HG03108 (cell line): ENCODE measurements around the gene OTOG.

ENCODE experiments used
- ATAC-seq: cut with Tn5 transposase; IDR thresholded peaks from one replicate; pipeline ENCODE4 v1.9.1; 2021; ENCODE audit warnings: moderate library complexity; ENCODE audit not compliant: unreplicated experiment

OTOG gene

GRCh38 chr11:17560281-17561110, 13.4 kb downstream of the OTOG start:
- ATAC-seq = no peak

GRCh38 chr11:17561111-17561415, 14.0 kb downstream of the OTOG start:
- ATAC-seq = no peak

- ATAC-seq = no peak
Measured at GRCh38 chr11:17561526-17561925, 14.5 kb downstream of the OTOG start.

- ATAC-seq = no peak
Measured at GRCh38 chr11:17563231-17563646, 16.2 kb downstream of the OTOG start.

- no peak for ATAC-seq
Measured at GRCh38 chr11:17563961-17564686, 17.1 kb downstream of the OTOG start.

GRCh38 chr11:17564687-17565042, 17.6 kb downstream of the OTOG start:
- ATAC-seq = no peak

- no peak for ATAC-seq
Measured at GRCh38 chr11:17568944-17569343, 21.9 kb downstream of the OTOG start.

GRCh38 chr11:17570034-17570433, 23.0 kb downstream of the OTOG start:
- no peak for ATAC-seq

- ATAC-seq = no peak
Measured at GRCh38 chr11:17571431-17572358, 24.6 kb downstream of the OTOG start.

- ATAC-seq = no peak
Measured at GRCh38 chr11:17572359-17572690, 25.3 kb downstream of the OTOG start.

GRCh38 chr11:17572791-17573460, 25.9 kb downstream of the OTOG start:
- ATAC-seq = no peak

GRCh38 chr11:17573526-17573925, 26.5 kb downstream of the OTOG start:
- ATAC-seq = no peak

GRCh38 chr11:17574141-17575091, 27.4 kb downstream of the OTOG start:
- no peak for ATAC-seq

- ATAC-seq = no peak
Measured at GRCh38 chr11:17575431-17576425, 28.7 kb downstream of the OTOG start.

GRCh38 chr11:17578296-17578695, 31.2 kb downstream of the OTOG start:
- ATAC-seq = no peak

- ATAC-seq = no peak
Measured at GRCh38 chr11:17578958-17579357, 31.9 kb downstream of the OTOG start.

- no peak for ATAC-seq
Measured at GRCh38 chr11:17579451-17579850, 32.4 kb downstream of the OTOG start.

GRCh38 chr11:17580271-17580670, 33.2 kb downstream of the OTOG start:
- ATAC-seq = no peak
